ENCODE data around the gene EIF1B.

The EIF1B gene

GRCh38 chr3:40355410-40355809 is 45.9 kb downstream of the EIF1B start:
- no peak for DNase-seq

GRCh38 chr3:40358454-40358853 is 48.9 kb downstream of the EIF1B start:
- no peak for DNase-seq

Data from NCI-H187 treated with DMSO at 0.1 percent for 48 hours (cell line).